HCT116 (cell line): Measurements from ENCODE around the gene MBNL2. TPM values are rescaled to one million over a fixed set of nuclear protein-coding genes. Genes with fewer than 3 reads are reported as not detected.

ENCODE experiments used
- ATAC-seq: fragments of 200-7000 bp; cut with Tn5 transposase; 2 replicates; pipeline ENCODE4 v1.9.1; 2020; ENCODE audit warnings: mild to moderate bottlenecking, moderate library complexity
- BruUV-seq: library from RNA; stranded (reverse); fragments of 400-500 nt; replicated peaks from 2 replicates; lab custom pipeline; 2021; lab: Mats Ljungman, UMichigan
- CTCF ChIA-PET: fragments of 300-600 bp; sonication (Branson Sonifier 250); formaldehyde crosslinking; loops from one replicate; lab custom pipeline; 2021; ENCODE audit warnings: antibody characterized with exemption; lab: Charles Lee
- POLR2A ChIA-PET: fragments of 300-600, 350-600 bp; sonication (Branson Sonifier 250); formaldehyde crosslinking; loops from one replicate; lab custom pipeline; 2021; ENCODE audit warnings: antibody characterized with exemption; lab: Charles Lee
- RAD21 ChIA-PET, 2 experiments: fragments of 300-600 bp; sonication (Branson Sonifier 250); formaldehyde crosslinking; loops; one replicate each; lab custom pipeline; 2023; ENCODE audit warnings: low total read pairs in 2 of 2; ENCODE audit not compliant: uncharacterized antibody in 2 of 2, unreplicated experiment in 2 of 2, low non-redundant PET in 1 of 2; lab: Charles Lee
- DNase-seq: peaks from one replicate; pipeline ENCODE4 v3.0.0-alpha.2; 2010; ENCODE audit warnings: low read depth, low spot score
- H2AFZ ChIP-seq: fragments of 200-600 bp; shearing (Covaris generic), sonication (generic); 2 replicates; pipeline ENCODE4 v1.6.1; 2017; ENCODE audit warnings: low read depth, mixed run types, mixed read lengths, antibody characterized with exemption, low read length; ENCODE audit not compliant: poor library complexity, severe bottlenecking
- H3K27ac ChIP-seq: 2 replicates; pipeline ENCODE4 v1.5.1; 2012; ENCODE audit warnings: low read depth, low read length
- H3K27me3 ChIP-seq: fragments of 200-600 bp; sonication (generic); 2 replicates; pipeline ENCODE4 v1.6.1; 2016; ENCODE audit warnings: mixed run types, low read length, mixed read lengths; ENCODE audit not compliant: insufficient read depth
- H3K36me3 ChIP-seq, 2 experiments: fragments of 200-500 bp in 1 of 2; fragments of 200-600 bp in 1 of 2; sonication (Bioruptor generic) in 1 of 2; sonication (generic) in 1 of 2; 2 replicates each; pipeline versions ENCODE4 v1.5.1 to v1.6.1; 2014 to 2016; ENCODE audit warnings: low read length in 2 of 2, inconsistent platforms in 1 of 2, mixed read lengths in 1 of 2, mixed run types in 1 of 2; ENCODE audit not compliant: insufficient read depth in 2 of 2, control insufficient read depth in 1 of 2
- H3K4me1 ChIP-seq, 2 experiments: fragments of 200-600 bp in 1 of 2; sonication (generic) in 1 of 2; 2 replicates each; pipeline versions ENCODE4 v1.5.1 to v1.6.1; 2012 to 2017; ENCODE audit warnings: low read length in 2 of 2, inconsistent platforms in 1 of 2, mild to moderate bottlenecking in 1 of 2, mixed read lengths in 1 of 2, mixed run types in 1 of 2, moderate library complexity in 1 of 2; ENCODE audit not compliant: insufficient read depth in 2 of 2, control insufficient read depth in 1 of 2
- H3K4me2 ChIP-seq: fragments of 200-600 bp; sonication (generic); 2 replicates; pipeline ENCODE4 v1.6.1; 2017; ENCODE audit warnings: mixed run types, low read length, mixed read lengths
- H3K4me3 ChIP-seq, 2 experiments: fragments of 200-600 bp in 1 of 2; sonication (generic) in 1 of 2; replicated peaks in 1 of 2; 2 replicates each; pipeline ENCODE4 v1.5.1; 2011 to 2016; ENCODE audit warnings: low read length in 2 of 2, control low read depth in 1 of 2, low read depth in 1 of 2, mild to moderate bottlenecking in 1 of 2, mixed read lengths in 1 of 2, mixed run types in 1 of 2
- H3K79me2 ChIP-seq: fragments of 200-600 bp; sonication (generic); 2 replicates; pipeline ENCODE4 v1.6.1; 2017; ENCODE audit warnings: mild to moderate bottlenecking, mixed run types, low read length, moderate library complexity, mixed read lengths; ENCODE audit not compliant: insufficient read depth
- H3K9ac ChIP-seq: fragments of 200-600 bp; sonication (generic); 2 replicates; pipeline ENCODE4 v1.6.1; 2016; ENCODE audit warnings: low read length, mixed read lengths
- H3K9me2 ChIP-seq: fragments of 200-600 bp; sonication (generic), shearing (Covaris generic); 2 replicates; pipeline ENCODE4 v1.6.1; 2017; ENCODE audit warnings: mixed run types, mild to moderate bottlenecking, moderate library complexity; ENCODE audit not compliant: insufficient read depth
- H3K9me3 ChIP-seq, 2 experiments: fragments of 200-500 bp in 1 of 2; fragments of 200-600 bp in 1 of 2; sonication (Bioruptor generic) in 1 of 2; sonication (generic) in 1 of 2; 2 replicates each; pipeline ENCODE4 v1.6.1; 2014 to 2017; ENCODE audit warnings: low read length in 2 of 2, mixed read lengths in 2 of 2, inconsistent platforms in 1 of 2, low read depth in 1 of 2, mild to moderate bottlenecking in 1 of 2, mixed run types in 1 of 2, moderate library complexity in 1 of 2; ENCODE audit not compliant: control insufficient read depth in 1 of 2, insufficient read depth in 1 of 2
- H4K20me1 ChIP-seq: fragments of 200-600 bp; sonication (generic), shearing (Covaris generic); 2 replicates; pipeline ENCODE4 v1.6.1; 2017; ENCODE audit warnings: mixed run types, mild to moderate bottlenecking, moderate library complexity; ENCODE audit not compliant: insufficient read depth
- CTCF ChIP-seq, 3 experiments: fragments of 200-600 bp in 1 of 3; sonication (generic) in 1 of 3; IDR thresholded peaks in 2 of 3; conservative IDR thresholded peaks in 1 of 3; 2 replicates each; pipeline ENCODE4 v1.5.1; 2012 to 2017; ENCODE audit warnings: low read depth in 2 of 3, low read length in 2 of 3, antibody characterized with exemption in 1 of 3, borderline replicate concordance in 1 of 3, control low read depth in 1 of 3, mild to moderate bottlenecking in 1 of 3, mixed read lengths in 1 of 3, mixed run types in 1 of 3, moderate library complexity in 1 of 3; ENCODE audit not compliant: insufficient read depth in 1 of 3
- EGR1 ChIP-seq: IDR thresholded peaks from 2 replicates; pipeline ENCODE4 v1.6.1; 2012; ENCODE audit warnings: low read depth
- ELF1 ChIP-seq: IDR thresholded peaks from 2 replicates; pipeline ENCODE4 v1.6.1; 2012; ENCODE audit warnings: low read depth, borderline replicate concordance
- EZH2 ChIP-seq: fragments of 200-600 bp; sonication (generic); IDR thresholded peaks from 2 replicates; pipeline ENCODE4 v1.6.1; 2017; ENCODE audit warnings: antibody characterized with exemption, mixed run types
- EZH2phosphoT487 ChIP-seq: fragments of 200-600 bp; IDR thresholded peaks from 2 replicates; pipeline ENCODE4 v1.6.1; 2018; ENCODE audit warnings: antibody characterized with exemption, borderline replicate concordance
- JUND ChIP-seq: IDR thresholded peaks from 2 replicates; pipeline ENCODE4 v1.6.1; 2012
- POLR2AphosphoS5 ChIP-seq: IDR thresholded peaks from 2 replicates; pipeline ENCODE4 v1.6.1; 2011; ENCODE audit warnings: mild to moderate bottlenecking, low read depth, low read length, moderate library complexity
- SP1 ChIP-seq: IDR thresholded peaks from 2 replicates; pipeline ENCODE4 v1.6.1; 2012; ENCODE audit warnings: low read depth
- TCF7L2 ChIP-seq: IDR thresholded peaks from 2 replicates; pipeline ENCODE4 v1.7.0; 2011; ENCODE audit warnings: borderline replicate concordance, inconsistent platforms; ENCODE audit not compliant: insufficient read depth, insufficient read length; ENCODE audit errors: extremely low read depth
- YY1 ChIP-seq: IDR thresholded peaks from 2 replicates; pipeline ENCODE4 v1.6.1; 2011; ENCODE audit warnings: low read length, low read depth, moderate library complexity, mild to moderate bottlenecking; ENCODE audit not compliant: insufficient replicate concordance; ENCODE audit errors: extremely low read depth
- ZFX ChIP-seq: fragments of 450-650 bp; IDR thresholded peaks from 2 replicates; pipeline ENCODE4 v1.6.1; 2017
- ZNF274 ChIP-seq: fragments of 200-500 bp; sonication (Bioruptor generic); IDR thresholded peaks from 2 replicates; pipeline ENCODE4 v1.6.1; 2014; ENCODE audit warnings: mild to moderate bottlenecking, low read depth, low read length, inconsistent platforms
- intact Hi-C: fragments of 100-400 bp; cut with micrococcal nuclease; formaldehyde crosslinking; loops from 2 replicates; pipeline ENCODE4 v1.10.0; 2022
- total RNA-seq: library from RNA; stranded (reverse); gene quantifications from one replicate; pipeline ENCODE4 v1.2.1, GENCODE V29; 2021; ENCODE audit not compliant: unreplicated experiment
- TF ChIP-seq, protein P1 (sequence below): IDR thresholded peaks from 2 replicates; pipeline ENCODE4 v1.6.1; 2011; ENCODE audit warnings: mild to moderate bottlenecking, low read length, moderate library complexity; ENCODE audit not compliant: insufficient replicate concordance; ENCODE audit errors: extremely low read depth

The MBNL2 gene
- total RNA-seq, 1 experiment from 2014 or later = 73.9 TPM

GRCh38 chr13:97296740-97297139 lies 74.6 kb downstream of the MBNL2 start:
- no peaks in the 10 kb centered on the region for H3K27me3 ChIP-seq
- H3K9ac ChIP-seq = no peak overlapping the region
- no peak overlapping the region for H2AFZ ChIP-seq
- POLR2A ChIA-PET = no interaction called here
- ATAC-seq = no peak
- peaks cover 4 to 12% of the 10 kb centered on the region in 2 experiments; a peak in 2 of 4 replicates for H3K4me1 ChIP-seq
- BruUV-seq = no TSS peak
- peaks cover 9% of the 10 kb centered on the region for H3K79me2 ChIP-seq
- no peak overlapping the region for H3K4me3 ChIP-seq
- H3K36me3 ChIP-seq = no peaks in the 10 kb centered on the region
- H4K20me1 ChIP-seq = no peaks in the 10 kb centered on the region
- H3K27ac ChIP-seq = no peak overlapping the region
- RAD21 ChIA-PET = no interaction called here
- TF ChIP-seq ZFX = no peak
- no peak for TF ChIP-seq TCF7L2
- TF ChIP-seq EZH2 = no peak
- no peak for TF ChIP-seq ZNF274
- TF ChIP-seq YY1 = no peak
- no peak for TF ChIP-seq CTCF (IDR thresholded peaks at IDR 0.05 in 2 of 3, conservative IDR thresholded peaks at IDR 0.05 in 1 of 3; ENCODE audit: borderline replicate concordance in 1 of 3, insufficient read depth in 1 of 3, low read depth in 2 of 3, low read length in 2 of 3)
- no peak for TF ChIP-seq SP1
- no peak for TF ChIP-seq EGR1
- no peaks in the 10 kb centered on the region for H3K9me2 ChIP-seq
- CTCF ChIA-PET = no interaction called here
- DNase-seq = no peak
- intact Hi-C loops = no loop called here
- no peak overlapping the region for H3K4me2 ChIP-seq
- H3K9me3 ChIP-seq = no peaks in the 10 kb centered on the region

- peaks cover 9% of the 10 kb centered on the region for H3K79me2 ChIP-seq
- H3K4me3 ChIP-seq = no peak overlapping the region
- no peak overlapping the region for H3K9ac ChIP-seq
- RAD21 ChIA-PET = no interaction called here
- H3K9me2 ChIP-seq = no peaks in the 10 kb centered on the region
- no peaks in the 10 kb centered on the region for H3K36me3 ChIP-seq
- H3K27ac ChIP-seq = no peak overlapping the region
- intact Hi-C loops = no loop called here
- H2AFZ ChIP-seq = no peak overlapping the region
- H4K20me1 ChIP-seq = no peaks in the 10 kb centered on the region
- POLR2A ChIA-PET = no interaction called here
- no peaks in the 10 kb centered on the region for H3K27me3 ChIP-seq
- DNase-seq = no peak
- H3K4me1 ChIP-seq = peaks cover 9 to 14% of the 10 kb centered on the region in 2 experiments; a peak in 2 of 4 replicates
- no peak for ATAC-seq
- CTCF ChIA-PET = no interaction called here
- H3K9me3 ChIP-seq = no peaks in the 10 kb centered on the region
- no TSS peak for BruUV-seq
- H3K4me2 ChIP-seq = no peak overlapping the region
- TF ChIP-seq, protein P1, sequence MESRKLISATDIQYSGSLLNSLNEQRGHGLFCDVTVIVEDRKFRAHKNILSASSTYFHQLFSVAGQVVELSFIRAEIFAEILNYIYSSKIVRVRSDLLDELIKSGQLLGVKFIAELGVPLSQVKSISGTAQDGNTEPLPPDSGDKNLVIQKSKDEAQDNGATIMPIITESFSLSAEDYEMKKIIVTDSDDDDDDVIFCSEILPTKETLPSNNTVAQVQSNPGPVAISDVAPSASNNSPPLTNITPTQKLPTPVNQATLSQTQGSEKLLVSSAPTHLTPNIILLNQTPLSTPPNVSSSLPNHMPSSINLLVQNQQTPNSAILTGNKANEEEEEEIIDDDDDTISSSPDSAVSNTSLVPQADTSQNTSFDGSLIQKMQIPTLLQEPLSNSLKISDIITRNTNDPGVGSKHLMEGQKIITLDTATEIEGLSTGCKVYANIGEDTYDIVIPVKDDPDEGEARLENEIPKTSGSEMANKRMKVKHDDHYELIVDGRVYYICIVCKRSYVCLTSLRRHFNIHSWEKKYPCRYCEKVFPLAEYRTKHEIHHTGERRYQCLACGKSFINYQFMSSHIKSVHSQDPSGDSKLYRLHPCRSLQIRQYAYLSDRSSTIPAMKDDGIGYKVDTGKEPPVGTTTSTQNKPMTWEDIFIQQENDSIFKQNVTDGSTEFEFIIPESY = no peak
- TF ChIP-seq ELF1 (no peak), EZH2phosphoT487 (no peak), ZFX (no peak), JUND (no peak), POLR2AphosphoS5 (no peak), TCF7L2 (no peak)
These were observed 76.7 kb downstream of the MBNL2 start for GRCh38 chr13:97298816-97299215.
